ENCODE measurements around the gene NODAL.

NODAL gene

DNA sequence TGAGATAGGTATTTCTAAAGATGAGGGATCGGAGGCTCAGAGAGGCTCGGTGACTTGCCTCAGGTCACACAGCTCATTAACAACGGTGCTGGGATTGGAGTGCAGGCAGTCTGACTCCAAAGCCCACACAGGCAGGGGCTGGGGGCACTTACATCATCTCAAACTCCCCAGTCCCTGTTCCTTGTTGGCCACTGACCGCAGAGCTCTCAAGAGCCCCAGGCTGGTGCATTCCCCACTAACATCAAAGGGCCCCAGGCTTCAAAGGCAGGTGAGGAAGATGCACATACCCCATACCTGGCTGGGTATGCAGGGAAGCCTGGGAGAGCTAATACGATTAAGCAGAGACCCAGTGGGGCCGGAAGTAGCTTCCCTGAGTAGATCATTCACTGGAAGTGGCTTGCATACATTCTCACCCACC, 13.7 kb upstream of the NODAL start:
- H3K27me3 ChIP-seq = peaks cover 13% of the 10 kb centered on the region
- H3K4me2 ChIP-seq = peak overlapping the region; percentile 13
- no peak overlapping the region for H3K9ac ChIP-seq
- H3K4me1 ChIP-seq = peaks cover 53% of the 10 kb centered on the region
- TF ChIP-seq Cebpa-rat (IDR thresholded peaks at IDR 0.05) = no peak
- H3K36me3 ChIP-seq = no peaks in the 10 kb centered on the region
- H3K9me3 ChIP-seq = no peaks in the 10 kb centered on the region
- H4K20me1 ChIP-seq = no peaks in the 10 kb centered on the region
- no peak overlapping the region for H3K27ac ChIP-seq
- H3K4me3 ChIP-seq = no peak overlapping the region

DNA sequence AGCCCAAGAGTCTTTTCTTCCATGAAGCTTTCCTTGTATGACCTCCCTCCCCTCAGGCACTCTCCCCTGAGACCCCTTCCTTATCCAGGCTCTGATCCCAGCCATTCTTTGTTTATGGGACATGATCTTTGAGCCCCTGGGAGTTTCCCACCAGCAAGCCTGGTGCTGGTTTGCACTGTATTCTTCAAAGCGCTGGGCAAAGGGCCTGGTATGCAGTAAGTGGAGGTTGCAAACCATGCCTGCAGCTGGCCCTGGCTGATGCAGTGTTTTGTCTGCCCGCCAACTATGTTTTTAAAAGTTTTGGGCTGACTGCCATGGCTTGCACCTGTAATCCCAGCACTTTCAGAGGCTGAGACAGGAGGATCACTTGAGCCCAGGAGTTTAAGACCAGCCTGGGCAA, 6.8 kb upstream of the NODAL start:
- H3K9ac ChIP-seq = no peak overlapping the region
- no peaks in the 10 kb centered on the region for H4K20me1 ChIP-seq
- H3K27ac ChIP-seq = no peak overlapping the region
- no peaks in the 10 kb centered on the region for H3K36me3 ChIP-seq
- TF ChIP-seq Cebpa-rat (IDR thresholded peaks at IDR 0.05) = no peak
- H3K4me1 ChIP-seq = 0 out of 2 replicates have a peak, but pooled peaks cover 4% of the 10 kb centered on the region
- H3K9me3 ChIP-seq = no peaks in the 10 kb centered on the region
- no peak overlapping the region for H3K4me3 ChIP-seq
- no peak overlapping the region for H3K4me2 ChIP-seq
- H3K27me3 ChIP-seq = peaks cover 6% of the 10 kb centered on the region

DNA sequence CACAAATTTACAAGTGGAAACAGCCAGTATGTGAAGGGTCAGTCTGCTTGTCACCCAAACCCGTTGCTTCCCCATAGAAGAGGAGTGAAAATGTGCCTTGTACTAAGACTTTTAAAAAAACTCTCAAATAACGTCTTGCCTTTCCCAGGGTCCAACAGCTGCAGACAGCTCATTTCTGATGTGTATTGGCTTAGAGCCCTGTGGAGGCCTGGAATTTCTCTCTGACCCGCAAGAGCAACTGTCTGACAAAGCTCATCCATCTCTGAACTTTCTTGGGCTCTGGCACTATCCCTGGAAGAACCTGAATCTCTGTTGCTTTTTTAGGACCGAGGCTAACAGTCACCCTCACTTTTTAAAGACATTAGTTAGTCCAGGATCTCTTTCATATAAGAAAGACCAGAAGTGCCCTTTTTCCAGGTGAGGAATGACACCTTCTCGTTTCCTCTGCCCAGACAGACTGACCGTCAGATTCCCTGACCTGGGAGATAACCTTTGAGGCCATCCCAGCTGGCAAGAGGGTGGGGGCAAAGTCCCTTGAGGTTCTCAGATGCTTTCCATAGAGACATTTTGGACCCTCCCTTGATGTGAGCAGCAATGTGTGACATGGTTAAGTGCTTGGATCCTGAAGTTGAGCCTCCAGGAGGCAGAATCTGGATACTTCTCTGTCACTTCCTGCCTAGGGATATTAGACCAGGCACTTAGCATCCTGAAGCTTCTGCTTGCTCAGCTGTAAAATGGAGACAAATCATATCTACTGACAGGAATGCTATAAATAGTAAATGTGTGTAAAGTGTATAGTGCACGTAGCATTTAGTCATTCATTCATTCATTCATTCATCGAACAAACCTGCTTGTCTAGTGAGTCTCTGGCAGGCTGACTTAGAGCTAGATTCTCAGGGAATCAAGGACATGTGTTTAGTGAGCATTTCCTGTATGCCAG, 4.5 kb upstream of the NODAL start:
- H3K4me3 ChIP-seq = no peak overlapping the region
- H4K20me1 ChIP-seq = no peaks in the 10 kb centered on the region; the same call in 1 of the 2 replicates
- H3K4me2 ChIP-seq = no peak overlapping the region
- H3K27me3 ChIP-seq = peaks cover 29% of the 10 kb centered on the region
- TF ChIP-seq Cebpa-rat (IDR thresholded peaks at IDR 0.05) = no peak
- H3K4me1 ChIP-seq = no peaks in the 10 kb centered on the region
- no peak overlapping the region for H3K27ac ChIP-seq
- H3K9me3 ChIP-seq = peaks cover 12% of the 10 kb centered on the region
- no peak overlapping the region for H3K9ac ChIP-seq
- H3K36me3 ChIP-seq = no peaks in the 10 kb centered on the region

DNA sequence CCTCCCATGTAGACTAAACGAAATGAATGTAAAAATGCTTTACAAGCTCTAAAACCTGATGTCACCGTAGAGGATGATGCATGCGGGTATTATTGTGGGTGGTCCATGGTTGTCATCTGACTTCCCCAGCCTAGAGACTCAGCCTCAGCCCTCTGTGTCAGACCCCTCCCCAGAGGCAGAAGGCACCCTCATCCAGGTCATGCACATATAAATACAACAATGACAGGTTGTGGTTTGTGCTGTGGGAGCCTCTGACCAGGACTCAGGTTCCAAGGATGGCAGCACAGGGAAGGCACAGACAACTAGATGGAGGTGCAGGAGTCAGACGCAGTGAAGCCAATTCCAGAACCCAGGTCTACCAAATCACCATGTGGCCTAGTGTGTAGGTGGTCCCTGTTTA, 3.3 kb upstream of the NODAL start:
- peaks cover 23% of the 10 kb centered on the region for H3K9me3 ChIP-seq

DNA sequence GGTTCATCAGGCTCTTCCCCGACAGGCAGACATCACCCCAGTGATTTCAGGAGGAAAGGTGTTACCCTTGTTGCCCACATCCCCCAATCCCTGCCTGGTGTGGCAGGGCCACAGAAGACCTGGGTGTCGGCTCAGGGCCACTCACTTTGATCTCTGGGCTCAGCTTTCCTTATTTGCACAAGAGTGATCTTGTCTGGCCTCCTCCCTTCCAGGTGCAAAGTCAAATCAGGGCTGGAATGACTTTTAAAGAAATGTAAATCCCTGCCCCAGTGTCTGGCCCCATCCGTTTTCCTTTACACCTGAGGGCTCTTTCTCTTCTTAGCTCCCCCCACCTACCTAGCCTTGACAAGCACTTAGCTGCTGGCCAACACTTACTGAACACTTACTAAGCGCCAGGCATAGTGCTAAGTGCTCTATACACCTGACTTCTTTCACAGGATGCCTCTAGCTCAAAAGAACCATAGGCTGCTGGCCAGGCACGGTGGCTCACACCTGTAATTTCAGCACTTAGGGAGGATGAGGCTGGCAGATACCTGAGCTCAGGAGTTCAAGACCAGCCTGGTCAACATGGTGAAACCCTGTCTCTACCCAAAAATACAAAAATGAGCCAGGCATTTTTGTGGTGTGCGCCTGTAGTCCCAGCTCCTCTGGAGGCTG, 979 bp upstream of the NODAL start:
- Histone ChIP-seq H3K27ac (no peak overlapping the region), H3K27me3 (peaks cover 64% of the 10 kb centered on the region), H3K36me3 (0 out of 2 replicates have a peak, but pooled peaks cover 3% of the 10 kb centered on the region), H3K4me3 (no peak overlapping the region), H4K20me1 (peaks cover 4% of the 10 kb centered on the region; the same call in 1 of the 2 replicates), H3K4me1 (no peaks in the 10 kb centered on the region), H3K9me3 (peaks cover 23% of the 10 kb centered on the region), H3K4me2 (no peak overlapping the region), H3K9ac (no peak overlapping the region)
- TF ChIP-seq Cebpa-rat (IDR thresholded peaks at IDR 0.05) = no peak

More for the DNA sequence above, 3.3 kb upstream of the NODAL start:
- H3K27me3 ChIP-seq = peaks cover 41% of the 10 kb centered on the region
- no peak overlapping the region for H3K4me3 ChIP-seq
- H3K27ac ChIP-seq = no peak overlapping the region
- no peak for TF ChIP-seq Cebpa-rat (IDR thresholded peaks at IDR 0.05)
- no peak overlapping the region for H3K9ac ChIP-seq
- H3K36me3 ChIP-seq = 0 out of 2 replicates have a peak, but pooled peaks cover 3% of the 10 kb centered on the region
- H3K4me1 ChIP-seq = no peaks in the 10 kb centered on the region
- H3K4me2 ChIP-seq = no peak overlapping the region
- peaks cover 4% of the 10 kb centered on the region; the same call in 1 of the 2 replicates for H4K20me1 ChIP-seq

DNA sequence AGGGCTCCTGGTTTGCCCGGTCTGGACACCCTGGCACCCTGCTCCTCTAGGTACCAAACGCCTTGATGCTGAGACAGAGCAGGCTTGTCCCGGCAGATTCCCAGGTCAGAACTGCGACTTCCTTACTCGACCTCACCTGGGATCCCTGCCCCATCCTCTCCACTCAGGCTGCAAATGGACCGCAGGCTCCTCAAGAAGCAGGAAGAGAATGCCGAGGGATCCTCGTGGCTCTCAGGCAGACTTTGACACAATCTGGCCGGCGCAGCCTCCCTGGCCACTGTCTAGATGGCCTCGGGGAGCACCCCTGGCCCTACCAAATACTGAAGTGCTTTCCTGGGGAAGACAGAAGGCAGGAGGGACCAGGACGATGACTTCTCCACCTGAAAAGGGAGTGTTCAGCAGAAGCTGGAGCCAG, 421 bp upstream of the NODAL start:
- H4K20me1 ChIP-seq = peaks cover 4% of the 10 kb centered on the region; the same call in 1 of the 2 replicates
- no peak for TF ChIP-seq Cebpa-rat (IDR thresholded peaks at IDR 0.05)
- peaks cover 64% of the 10 kb centered on the region for H3K27me3 ChIP-seq
- H3K27ac ChIP-seq = no peak overlapping the region
- H3K36me3 ChIP-seq = 0 out of 2 replicates have a peak, but pooled peaks cover 3% of the 10 kb centered on the region
- no peak overlapping the region for H3K4me2 ChIP-seq
- peaks cover 23% of the 10 kb centered on the region for H3K9me3 ChIP-seq
- H3K4me1 ChIP-seq = no peaks in the 10 kb centered on the region
- H3K9ac ChIP-seq = no peak overlapping the region
- 0 out of 2 replicates have a peak overlapping the region, but pooled peaks have one; percentile 41 for H3K4me3 ChIP-seq

DNA sequence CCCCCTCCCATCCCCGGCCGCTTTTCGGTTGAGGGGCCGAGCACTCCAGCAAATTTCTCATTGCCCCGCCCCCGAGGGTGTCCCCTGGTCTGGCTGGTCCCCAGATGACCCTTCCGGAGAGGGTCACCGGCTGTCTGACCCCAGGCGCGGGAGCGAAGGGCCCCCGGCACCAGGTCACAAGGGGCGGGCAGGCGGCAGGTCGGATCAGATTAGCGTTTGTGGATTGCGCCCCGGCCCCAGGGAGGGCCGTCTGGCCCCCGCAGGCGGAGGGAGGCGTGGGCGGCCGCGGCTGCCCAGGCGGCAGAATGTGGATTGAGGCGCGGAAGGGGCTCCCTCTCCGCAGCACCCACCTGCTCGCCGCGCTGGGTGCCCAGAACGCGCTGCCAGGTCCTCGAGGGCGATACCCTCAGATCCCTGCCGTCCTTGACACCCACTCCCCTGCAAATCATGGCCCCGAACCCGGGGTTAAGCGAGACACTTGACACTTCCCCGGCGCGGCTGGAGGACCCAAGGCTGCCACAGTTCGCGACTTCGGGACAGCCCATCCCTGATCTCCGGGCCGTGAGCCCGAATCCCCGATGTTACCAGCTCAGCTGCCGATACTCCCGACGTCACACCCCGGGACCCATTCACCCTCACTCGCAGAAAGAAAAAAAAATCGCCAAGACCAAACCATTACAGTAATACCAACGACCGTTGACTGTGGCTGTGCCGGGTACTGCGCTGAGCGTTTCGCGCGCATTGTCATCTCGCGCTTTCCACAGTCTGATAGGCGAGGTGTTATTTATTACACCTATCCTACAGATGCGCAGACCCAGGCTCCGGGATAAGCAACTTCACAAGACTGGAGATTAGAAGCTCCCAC, 953 bp downstream of the NODAL start:
- H3K9me3 ChIP-seq = peaks cover 23% of the 10 kb centered on the region
- no peak overlapping the region for H3K27ac ChIP-seq
- H3K4me2 ChIP-seq = no peak overlapping the region
- H3K4me1 ChIP-seq = no peaks in the 10 kb centered on the region
- peaks cover 64% of the 10 kb centered on the region for H3K27me3 ChIP-seq
- no peak for TF ChIP-seq Cebpa-rat (IDR thresholded peaks at IDR 0.05)
- H3K4me3 ChIP-seq = peak overlapping the region; percentile 41; the same call in 1 of the 2 replicates
- H3K36me3 ChIP-seq = peaks cover 7% of the 10 kb centered on the region
- H4K20me1 ChIP-seq = peaks cover 4% of the 10 kb centered on the region; the same call in 1 of the 2 replicates
- no peak overlapping the region for H3K9ac ChIP-seq

DNA sequence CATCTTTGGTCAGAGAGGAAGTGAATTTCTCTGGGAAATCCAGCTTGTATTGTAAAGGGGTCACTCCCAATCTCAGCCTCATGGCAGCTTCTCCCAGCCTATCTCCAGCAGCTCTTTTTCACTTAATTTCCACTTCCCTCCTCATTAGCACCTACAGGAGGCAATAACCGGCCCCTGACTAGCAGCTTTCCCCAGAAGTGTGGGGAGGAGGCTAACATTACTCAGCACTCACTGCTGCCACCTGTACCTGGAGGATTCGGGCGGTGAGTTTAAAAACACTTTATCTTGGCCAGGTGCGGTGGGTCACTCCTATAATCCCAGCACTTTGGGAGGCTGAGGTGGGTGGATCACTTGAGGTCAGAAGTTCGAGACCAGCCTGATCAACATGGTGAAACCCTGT, 3.8 kb downstream of the NODAL start:
- H4K20me1 ChIP-seq = peaks cover 8% of the 10 kb centered on the region; the same call in 1 of the 2 replicates
- H3K9me3 ChIP-seq = peaks cover 23% of the 10 kb centered on the region
- no peak overlapping the region for H3K4me3 ChIP-seq
- H3K4me1 ChIP-seq = peaks cover 14% of the 10 kb centered on the region
- H3K27me3 ChIP-seq = peaks cover 52% of the 10 kb centered on the region
- no peak overlapping the region for H3K4me2 ChIP-seq
- peaks cover 15% of the 10 kb centered on the region for H3K36me3 ChIP-seq
- no peak overlapping the region for H3K9ac ChIP-seq
- no peak overlapping the region for H3K27ac ChIP-seq
- TF ChIP-seq Cebpa-rat (IDR thresholded peaks at IDR 0.05) = no peak
